GM18526 (cell line): ENCODE results near the gene LRFN2.

Source experiments
- POLR2A ChIP-seq: IDR thresholded peaks from 3 replicates; pipeline ENCODE4 v1.6.1; 2011; ENCODE audit not compliant: insufficient read length; ENCODE audit errors: extremely low read depth

The LRFN2 gene

DNA sequence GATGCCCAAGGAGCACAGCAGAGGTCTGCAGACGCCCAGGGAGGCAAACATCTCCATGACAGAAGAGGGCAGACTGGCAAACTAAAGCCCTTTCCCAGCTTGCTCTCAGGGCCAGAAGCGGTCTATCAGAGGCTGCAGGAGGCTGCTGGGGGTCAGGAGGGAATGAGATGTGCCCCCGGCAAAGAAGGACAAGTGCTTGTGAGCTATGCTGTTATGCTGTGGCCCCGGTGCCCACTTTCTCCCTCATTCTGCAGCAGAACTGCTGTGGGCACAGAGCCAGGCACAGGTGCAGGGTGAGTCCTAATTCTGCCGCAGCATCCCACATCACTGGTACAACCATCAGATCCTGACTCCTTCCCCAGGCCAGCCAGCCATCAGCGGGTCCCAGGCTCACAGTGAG is 46.4 kb downstream of the LRFN2 start:
- no peak for TF ChIP-seq POLR2A

DNA sequence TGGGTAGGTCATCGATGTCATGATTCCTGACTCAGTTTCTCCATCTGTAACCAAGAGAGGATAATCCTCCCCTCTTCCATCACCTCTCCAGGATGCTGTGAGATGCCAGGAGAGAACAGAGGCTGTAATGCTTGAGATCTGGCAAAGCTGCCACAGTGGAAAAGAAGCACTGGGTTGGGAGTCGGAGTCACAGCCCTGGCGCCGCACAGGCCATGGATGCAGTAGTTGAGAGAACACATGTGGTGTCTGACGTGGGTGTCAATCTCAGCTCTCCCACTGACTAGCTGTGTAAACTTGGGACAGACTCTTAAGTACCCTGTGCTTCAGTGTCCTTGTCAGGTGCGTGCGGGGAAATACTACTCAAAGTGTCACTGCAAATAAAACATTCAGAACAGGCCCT is 47.3 kb downstream of the LRFN2 start:
- TF ChIP-seq POLR2A, result no peak

DNA sequence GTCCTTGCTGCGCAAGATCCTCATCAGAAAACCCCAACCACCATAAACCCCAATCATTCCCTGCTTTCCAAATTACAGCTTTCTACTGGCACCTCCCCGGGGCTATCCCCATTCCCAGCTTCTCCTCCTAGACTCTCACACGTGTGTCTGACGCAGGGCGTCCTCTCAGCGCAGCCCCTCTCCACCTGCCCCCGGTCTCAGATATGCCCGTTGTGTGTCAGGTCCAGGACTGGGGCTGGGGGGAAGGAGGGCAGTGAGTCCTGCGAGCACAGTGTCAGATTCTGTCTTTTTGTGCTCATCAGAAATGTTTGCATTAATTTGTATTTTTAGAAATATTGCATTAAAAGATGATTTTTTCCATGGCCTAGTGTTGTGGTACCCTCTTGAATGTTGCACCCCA is 48.6 kb downstream of the LRFN2 start:
- TF ChIP-seq POLR2A, result no peak

DNA sequence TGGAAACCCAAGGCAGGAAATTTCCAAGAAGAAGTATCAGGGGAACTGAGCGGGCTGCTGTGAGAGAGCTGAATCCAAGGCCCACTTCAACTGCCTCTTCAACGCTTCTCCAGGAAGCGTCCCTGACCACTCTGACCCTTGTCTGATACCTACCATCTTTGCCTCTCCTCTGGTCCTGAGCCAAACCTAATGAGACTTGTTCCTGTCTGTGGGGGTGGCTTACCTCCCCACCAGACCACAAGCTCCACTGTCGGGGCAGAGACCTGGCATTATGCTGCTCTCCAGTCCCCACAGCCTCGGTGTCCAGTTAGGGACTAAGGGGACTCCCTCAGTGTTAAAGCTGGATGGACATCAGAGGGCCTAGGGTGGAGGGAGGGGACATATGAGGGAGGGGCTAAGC is 49.7 kb downstream of the LRFN2 start:
- TF ChIP-seq POLR2A, result no peak

DNA sequence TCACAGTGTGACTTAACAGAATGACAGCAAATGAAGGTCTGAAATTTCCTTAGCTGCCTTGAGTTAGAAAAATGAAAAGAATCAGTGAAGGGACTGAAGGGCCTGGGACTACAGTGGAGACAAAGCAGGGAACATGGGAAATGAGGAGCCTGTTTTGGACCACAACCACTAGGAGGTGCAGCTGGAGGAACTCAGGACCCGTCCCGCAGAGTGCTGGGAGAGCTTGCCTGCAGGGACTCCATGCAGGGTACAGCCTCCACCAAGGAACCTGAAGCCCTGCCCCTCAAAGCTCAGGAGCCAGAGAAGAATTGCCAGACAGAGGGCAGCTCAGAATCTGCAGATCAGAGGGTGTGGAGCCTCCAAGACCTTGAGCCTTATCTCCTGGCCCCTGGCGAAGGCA is 50.7 kb downstream of the LRFN2 start:
- TF ChIP-seq POLR2A, result no peak

DNA sequence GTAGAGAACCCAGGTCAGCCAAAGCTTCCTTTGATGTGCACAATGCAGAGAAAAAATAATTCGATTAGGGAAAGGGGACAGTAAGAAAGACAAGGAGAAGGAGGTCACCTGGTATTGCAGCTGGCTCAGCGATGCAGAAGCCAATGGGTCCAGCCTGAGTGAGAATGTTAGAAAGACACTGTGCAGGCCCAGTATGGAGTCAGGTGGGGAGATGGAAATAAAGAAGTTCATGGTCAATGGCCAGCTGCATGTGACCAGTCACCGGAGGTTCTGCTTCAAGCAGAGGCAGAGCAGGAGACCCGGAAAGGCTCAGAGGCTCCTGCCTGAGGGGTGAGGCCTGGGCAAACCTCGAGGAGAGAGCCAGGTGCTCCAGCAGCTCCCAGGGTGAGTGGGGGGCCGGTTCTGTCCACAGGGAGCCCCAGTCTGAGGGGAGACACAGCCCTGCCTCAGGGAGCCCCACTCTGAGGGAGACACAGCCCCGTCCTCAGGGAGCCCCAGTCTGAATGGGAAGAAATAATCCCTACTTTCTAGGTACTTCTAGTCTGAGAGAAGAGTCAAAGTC is 51.3 kb downstream of the LRFN2 start:
- no peak for TF ChIP-seq POLR2A

DNA sequence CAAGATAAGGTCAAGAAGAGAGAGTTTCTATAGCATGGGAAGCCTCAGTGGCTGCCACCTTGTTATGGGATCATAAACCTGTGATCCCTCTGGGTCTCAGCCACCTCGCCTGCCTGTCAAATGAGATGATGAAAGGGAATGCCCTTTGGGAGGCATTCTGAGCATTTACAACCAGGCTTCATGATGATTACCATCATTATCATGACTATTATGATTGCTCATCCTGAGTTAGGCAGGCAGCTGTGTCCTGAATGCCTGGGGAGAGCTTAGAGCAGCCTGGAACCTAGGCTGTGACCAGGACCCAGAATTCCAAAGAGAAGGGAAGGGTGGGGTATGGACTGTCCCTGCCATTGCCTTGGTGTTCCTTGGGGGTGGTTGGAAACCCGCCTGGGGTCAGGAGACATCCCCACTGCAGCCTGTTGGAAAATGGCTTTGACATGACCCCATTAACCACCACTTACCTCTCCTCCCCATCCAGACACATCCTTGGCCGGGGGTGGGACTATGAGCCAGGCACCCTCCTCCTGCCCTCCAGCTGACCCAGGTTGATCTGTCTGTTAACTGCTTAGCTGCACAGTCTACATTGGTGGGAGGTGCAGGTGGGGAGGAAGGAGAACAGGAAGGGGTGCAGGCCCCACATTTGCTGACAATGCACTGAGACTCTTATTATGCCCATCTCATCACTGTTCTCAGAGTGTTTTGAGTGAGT is 51.9 kb downstream of the LRFN2 start:
- TF ChIP-seq POLR2A, result no peak

DNA sequence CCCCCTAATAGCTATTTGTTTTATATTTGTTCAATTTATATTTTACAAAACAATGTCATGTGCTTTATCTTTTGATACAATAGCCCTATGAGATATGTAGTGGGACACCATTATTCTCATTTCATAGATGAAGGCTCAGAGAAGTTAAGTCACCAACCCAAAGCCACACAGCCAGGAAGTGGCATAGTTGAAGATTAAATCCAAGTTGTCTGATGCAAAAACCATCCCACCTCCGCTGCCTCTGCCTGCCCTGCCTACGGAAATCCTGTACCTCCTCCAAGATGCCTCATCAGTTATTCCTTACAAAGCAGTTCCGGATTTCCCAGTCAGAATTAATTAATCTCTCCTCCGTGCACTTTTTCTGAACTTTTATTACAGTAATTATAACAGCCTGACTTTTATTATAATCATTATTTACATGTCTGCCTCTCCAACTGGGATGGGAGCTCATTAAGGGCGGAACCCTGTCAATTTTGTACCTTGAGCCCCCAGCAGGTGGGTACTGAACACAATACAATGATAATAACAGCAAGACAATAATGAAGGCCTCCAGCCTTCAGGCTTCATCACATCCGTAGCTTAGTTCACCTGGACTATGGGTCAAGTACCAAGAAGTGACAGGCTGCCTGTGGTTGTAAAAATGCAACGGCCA is 54.7 kb downstream of the LRFN2 start:
- no peak for TF ChIP-seq POLR2A

DNA sequence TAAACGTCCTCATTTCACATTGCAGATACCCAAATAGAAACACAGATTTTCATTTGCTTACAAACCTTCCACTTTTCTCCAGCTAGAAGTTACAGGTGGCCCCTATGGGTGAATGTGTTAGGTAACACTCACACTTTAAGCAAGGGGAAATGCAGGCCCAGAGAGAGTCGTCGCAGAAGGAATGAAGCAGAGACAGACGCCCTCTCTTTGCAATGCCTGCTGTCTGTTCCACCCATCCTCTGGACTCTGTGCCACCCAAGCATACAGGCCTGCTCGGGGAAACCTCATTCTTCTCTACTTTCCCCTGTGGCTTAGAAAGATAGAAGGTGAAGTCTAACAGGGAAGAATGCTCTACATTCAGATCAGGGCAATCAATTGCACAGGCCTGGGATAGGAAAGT is 57.2 kb downstream of the LRFN2 start:
- TF ChIP-seq POLR2A, result no peak

DNA sequence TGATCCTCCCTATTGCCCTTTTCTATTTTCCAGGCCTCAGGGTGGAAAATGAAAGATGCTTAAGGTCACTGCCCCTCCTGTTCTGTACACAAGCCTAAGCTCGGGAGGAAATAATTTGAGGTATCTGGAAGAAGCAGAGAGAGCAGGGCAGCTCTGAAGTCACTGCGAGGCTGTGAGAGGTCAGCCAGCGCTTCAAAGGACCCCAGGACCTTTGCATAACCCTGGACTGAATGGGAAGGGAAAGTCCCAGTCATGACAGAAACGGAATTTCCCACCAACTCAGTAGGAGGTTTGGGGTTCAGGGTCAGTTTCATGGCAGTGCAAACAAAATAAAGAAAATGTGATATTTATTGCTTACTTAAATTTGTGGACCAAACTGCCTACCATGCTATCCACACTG is 58.1 kb downstream of the LRFN2 start:
- no peak for TF ChIP-seq POLR2A

DNA sequence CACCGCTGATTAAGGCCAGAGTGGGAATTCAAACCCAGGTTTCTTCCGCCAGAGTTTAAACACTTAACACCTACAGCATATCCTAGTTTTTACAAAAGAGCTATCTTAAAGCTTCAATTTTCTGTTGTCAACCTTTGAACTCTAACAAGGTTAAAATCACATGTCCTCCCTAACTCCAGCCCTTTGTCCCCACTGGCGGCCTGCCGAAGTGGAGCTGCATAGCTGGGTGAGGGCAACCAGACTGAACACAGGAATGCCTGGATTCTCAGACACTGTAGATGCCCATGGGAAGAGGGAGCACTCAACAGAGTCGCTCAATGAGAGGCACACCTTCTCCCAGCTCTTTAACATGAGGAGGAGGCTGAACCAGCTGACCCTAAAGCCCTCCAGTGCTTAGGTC is 59.1 kb downstream of the LRFN2 start:
- no peak for TF ChIP-seq POLR2A

DNA sequence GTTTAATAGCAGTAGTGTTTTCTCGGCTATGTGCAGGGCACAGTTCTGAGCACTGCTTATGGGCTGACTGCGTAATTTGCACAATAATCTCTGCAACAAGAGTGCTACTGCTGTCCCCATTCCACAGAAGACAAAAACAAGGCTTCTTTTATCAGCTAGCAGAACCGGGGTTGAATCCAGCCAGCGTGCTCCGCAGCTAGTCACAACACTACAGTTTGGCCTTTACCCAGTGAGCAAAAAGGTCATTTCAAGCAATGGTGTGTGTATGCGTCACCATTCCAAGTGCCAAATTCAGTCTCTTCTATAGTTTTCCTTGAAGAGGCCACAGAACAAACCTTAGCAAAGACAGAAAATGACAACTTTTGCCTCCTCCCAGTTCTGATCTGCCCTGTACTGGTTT is 61.1 kb downstream of the LRFN2 start:
- TF ChIP-seq POLR2A, result no peak

DNA sequence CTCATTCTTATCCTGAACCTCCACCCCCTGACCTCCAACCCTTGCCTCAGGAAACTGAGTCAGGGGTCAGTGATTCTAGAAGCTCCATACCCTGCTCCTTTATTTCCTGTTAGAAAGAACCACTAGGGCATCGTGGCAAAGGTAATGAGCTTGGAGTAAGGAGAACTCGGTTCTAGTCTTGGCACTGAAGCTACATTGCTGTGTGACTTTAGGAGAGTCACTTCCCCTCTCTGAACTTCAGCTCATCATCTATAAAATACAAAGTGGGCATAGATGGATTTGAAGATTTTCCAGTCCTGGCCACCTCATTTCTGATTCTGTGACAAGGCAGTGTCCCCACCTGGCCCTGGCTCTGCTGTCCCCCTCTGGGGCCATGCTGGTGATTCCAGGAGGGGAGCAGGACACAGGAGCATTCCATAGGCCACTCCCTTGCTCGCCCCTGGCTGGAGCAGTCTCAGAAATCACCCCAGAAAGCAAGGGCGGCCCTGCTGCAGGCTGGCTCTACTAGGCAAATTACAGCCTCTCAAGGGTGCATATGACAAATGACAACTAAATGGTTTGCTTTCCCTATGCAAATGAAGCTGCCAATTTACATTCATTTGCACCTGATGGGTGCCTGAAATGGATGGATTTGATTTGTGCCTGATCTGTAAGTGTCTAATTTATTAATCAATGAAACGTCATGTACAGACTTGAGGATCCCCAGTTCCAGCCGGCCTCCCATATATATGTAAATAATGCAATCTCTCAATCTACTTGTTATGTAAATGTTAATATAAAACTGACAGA is 62.2 kb downstream of the LRFN2 start:
- no peak for TF ChIP-seq POLR2A

DNA sequence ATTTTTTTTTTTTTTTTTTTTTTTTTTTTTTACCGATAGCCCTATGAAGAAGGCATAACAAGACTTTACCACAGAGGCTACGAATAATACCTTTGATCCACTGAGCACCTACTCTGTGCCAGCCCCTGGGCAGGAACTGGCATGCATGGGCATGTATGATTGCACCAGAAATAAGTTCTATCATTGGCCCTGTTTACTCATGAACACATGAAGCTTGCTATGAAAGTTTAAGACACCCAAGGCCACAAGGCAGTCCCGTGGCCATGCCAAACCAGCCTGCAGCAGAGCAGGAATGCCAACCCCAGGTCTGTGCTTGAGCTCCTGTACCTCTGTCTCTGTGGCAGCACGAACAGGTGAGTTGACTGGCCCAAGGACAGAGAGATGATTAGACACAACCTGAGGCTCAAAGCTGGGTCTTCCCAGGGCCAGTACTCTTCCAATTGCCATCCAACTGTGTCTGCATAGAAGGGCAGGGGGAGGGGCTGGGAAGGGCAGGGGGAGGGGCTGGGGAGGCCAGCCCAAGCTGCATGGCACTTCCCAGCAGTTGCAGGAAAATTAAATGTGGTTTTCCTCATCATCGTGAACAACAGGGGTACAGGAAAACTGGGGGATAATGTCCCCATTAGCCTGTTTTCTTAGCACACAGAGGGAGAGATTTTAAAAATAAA is 63.5 kb downstream of the LRFN2 start:
- TF ChIP-seq POLR2A, result no peak

DNA sequence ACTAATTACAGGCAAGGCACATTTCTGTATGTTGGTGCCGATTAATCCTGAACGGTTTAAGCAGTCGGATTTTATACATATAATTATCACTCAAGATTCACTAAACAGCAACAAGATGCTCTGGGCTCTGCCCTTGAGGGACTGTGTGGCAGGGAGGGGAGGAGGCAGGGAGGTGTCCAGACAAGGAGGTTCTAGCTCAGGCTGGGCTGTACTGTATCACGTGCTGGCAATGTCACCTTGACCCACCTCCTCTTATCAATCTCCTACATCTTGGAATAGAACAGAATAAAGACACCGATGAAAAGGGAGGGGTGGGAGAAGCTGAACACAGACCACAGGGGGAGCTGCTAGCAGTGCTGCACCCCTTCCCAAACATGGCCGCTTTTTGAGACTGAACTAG is 65.7 kb downstream of the LRFN2 start:
- no peak for TF ChIP-seq POLR2A
